Left ventricle myocardium inferior (tissue), 1 donor: ENCODE measurements around the gene KIAA0040. TPM values are rescaled to one million over a fixed set of nuclear protein-coding genes. Genes with fewer than 3 reads are reported as not detected.

Experiments
- DNase-seq: peaks from one replicate; pipeline ENCODE4 v3.0.0-alpha.2; 2020
- H3K27ac ChIP-seq: fragments of 200-600 bp; replicated peaks from 2 replicates; pipeline ENCODE4 v1.8.0; 2021
- H3K27me3 ChIP-seq: fragments of 200-600 bp; 2 replicates; pipeline ENCODE4 v1.8.0; 2021; ENCODE audit warnings: low read depth
- H3K36me3 ChIP-seq: fragments of 200-600 bp; 2 replicates; pipeline ENCODE4 v1.8.0; 2021
- H3K4me1 ChIP-seq: fragments of 200-600 bp; 2 replicates; pipeline ENCODE4 v1.8.0; 2021
- H3K4me3 ChIP-seq: fragments of 200-600 bp; 2 replicates; pipeline ENCODE4 v1.8.0; 2021; ENCODE audit warnings: mild to moderate bottlenecking, moderate library complexity
- H3K9me3 ChIP-seq: fragments of 200-600 bp; replicated peaks from 2 replicates; pipeline ENCODE4 v1.8.0; 2021
- intact Hi-C: fragments of 100-400 bp; cut with micrococcal nuclease; formaldehyde crosslinking; loops from one replicate; pipeline ENCODE4 v1.11.0; 2022
- total RNA-seq: library from RNA; stranded (reverse); fragmentation: NEBNext Ultra II Directional; extraction: Animal tissue kit (Norgen Biotek cat#: 25700); gene quantifications from one replicate; pipeline ENCODE4 v1.2.1, GENCODE V29; 2021
- TF ChIP-seq, protein P1 (sequence below): fragments of 200-600 bp; IDR thresholded peaks from 2 replicates; pipeline ENCODE4 v1.8.0; 2021; ENCODE audit warnings: antibody characterized with exemption, mild to moderate bottlenecking, borderline replicate concordance
- donor health status: DM: no; HTN: yes; CAD: no; lungs with severe emphysema.

Gene KIAA0040
- total RNA-seq, 1 donor from 2014 or later, result 12.8 TPM

DNA sequence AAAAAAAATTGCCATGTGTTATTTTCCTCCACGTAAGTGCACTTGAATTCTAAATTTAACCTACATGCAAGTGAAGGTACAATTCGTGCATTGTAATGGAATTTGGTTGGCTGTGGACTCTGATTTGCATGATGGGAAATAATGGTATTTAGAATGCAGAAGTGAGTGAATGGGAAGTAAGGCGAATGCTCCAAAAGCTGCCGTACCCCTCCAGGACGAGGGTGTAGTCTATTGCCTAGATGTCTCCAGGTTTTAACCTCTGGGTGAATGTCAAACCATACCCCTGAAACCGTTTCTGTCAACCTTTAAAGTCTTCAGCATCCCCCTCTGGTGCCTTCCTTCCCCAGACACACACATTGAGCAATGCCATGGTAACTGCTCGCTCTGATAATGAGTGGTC is 44.5 kb downstream of the KIAA0040 start:
- H3K36me3 ChIP-seq, result no peaks in the 10 kb centered on the region
- no peak overlapping the region for H3K4me3 ChIP-seq
- no peaks in the 10 kb centered on the region for H3K9me3 ChIP-seq
- DNase-seq, result no peak
- H3K27me3 ChIP-seq, result peaks cover 9% of the 10 kb centered on the region
- H3K27ac ChIP-seq, result no peak overlapping the region
- intact Hi-C loops, result no loop called here
- H3K4me1 ChIP-seq, result peaks cover 15% of the 10 kb centered on the region
- TF ChIP-seq, protein P1, sequence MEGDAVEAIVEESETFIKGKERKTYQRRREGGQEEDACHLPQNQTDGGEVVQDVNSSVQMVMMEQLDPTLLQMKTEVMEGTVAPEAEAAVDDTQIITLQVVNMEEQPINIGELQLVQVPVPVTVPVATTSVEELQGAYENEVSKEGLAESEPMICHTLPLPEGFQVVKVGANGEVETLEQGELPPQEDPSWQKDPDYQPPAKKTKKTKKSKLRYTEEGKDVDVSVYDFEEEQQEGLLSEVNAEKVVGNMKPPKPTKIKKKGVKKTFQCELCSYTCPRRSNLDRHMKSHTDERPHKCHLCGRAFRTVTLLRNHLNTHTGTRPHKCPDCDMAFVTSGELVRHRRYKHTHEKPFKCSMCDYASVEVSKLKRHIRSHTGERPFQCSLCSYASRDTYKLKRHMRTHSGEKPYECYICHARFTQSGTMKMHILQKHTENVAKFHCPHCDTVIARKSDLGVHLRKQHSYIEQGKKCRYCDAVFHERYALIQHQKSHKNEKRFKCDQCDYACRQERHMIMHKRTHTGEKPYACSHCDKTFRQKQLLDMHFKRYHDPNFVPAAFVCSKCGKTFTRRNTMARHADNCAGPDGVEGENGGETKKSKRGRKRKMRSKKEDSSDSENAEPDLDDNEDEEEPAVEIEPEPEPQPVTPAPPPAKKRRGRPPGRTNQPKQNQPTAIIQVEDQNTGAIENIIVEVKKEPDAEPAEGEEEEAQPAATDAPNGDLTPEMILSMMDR, result no peak

DNA sequence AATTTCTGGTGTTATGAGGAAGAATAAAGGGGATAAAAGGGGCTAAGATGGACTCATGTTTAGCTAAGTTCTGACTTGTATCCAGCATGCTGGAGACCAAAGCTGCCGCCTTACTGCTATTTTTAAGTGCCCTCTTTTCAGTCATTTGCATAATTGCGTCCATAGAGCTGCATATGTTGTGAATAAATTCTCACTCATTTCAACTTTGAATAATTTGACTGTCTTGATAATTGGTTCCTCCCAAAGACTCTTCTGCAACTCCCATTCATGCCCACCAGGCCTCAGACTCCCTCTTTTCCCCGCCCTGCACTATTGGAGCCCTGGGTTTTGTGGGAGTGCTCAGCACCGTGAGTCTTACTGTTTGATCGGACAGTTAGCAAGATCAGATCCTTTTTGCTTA is 45.0 kb downstream of the KIAA0040 start:
- no peaks in the 10 kb centered on the region for H3K36me3 ChIP-seq
- TF ChIP-seq, protein P1, result no peak
- no peaks in the 10 kb centered on the region for H3K9me3 ChIP-seq
- H3K27ac ChIP-seq, result no peak overlapping the region
- intact Hi-C loops, result no loop called here
- peaks cover 9% of the 10 kb centered on the region for H3K27me3 ChIP-seq
- DNase-seq, result no peak
- peaks cover 15% of the 10 kb centered on the region for H3K4me1 ChIP-seq
- H3K4me3 ChIP-seq, result no peak overlapping the region

DNA sequence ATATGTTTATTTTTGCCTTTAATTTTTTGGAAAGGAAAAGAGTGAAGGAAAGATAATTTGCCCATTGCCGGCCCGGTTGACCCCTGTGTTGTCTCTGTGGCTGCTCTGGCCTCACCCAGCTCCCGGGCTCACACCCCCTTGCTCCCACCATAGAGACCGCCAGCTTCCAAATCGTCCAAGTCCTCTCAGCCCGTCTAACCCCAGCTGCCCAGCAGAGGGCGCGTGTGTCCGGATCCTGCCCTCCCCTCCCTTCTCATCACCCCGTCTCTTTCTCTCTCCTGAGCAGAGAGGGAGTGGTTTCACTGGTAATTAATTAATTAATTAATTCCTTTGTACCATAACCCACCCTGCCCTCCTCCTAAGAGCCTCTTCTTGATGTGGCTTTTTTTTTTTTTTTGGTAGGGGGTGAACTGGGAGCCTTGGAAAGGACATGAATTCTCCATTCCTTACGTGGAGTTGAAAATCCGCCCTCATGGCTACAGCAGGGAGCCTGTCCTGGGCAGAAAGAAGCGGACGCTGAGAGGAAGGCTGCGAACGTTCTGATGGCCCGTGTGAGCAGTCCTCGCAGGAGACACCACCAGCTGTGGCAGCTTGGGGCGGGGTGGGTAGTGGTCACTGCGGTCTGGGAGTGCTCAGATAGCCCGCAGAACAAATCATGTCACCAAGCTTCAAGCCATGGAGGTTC is 45.9 kb downstream of the KIAA0040 start:
- TF ChIP-seq, protein P1, result peak; percentile 84
- H3K4me3 ChIP-seq, result no peak overlapping the region
- H3K27me3 ChIP-seq, result peaks cover 7% of the 10 kb centered on the region
- intact Hi-C loops, result no loop called here
- H3K27ac ChIP-seq, result no peak overlapping the region
- H3K9me3 ChIP-seq, result no peaks in the 10 kb centered on the region
- H3K36me3 ChIP-seq, result no peaks in the 10 kb centered on the region
- H3K4me1 ChIP-seq, result peaks cover 15% of the 10 kb centered on the region
- DNase-seq, result peak; percentile 67

DNA sequence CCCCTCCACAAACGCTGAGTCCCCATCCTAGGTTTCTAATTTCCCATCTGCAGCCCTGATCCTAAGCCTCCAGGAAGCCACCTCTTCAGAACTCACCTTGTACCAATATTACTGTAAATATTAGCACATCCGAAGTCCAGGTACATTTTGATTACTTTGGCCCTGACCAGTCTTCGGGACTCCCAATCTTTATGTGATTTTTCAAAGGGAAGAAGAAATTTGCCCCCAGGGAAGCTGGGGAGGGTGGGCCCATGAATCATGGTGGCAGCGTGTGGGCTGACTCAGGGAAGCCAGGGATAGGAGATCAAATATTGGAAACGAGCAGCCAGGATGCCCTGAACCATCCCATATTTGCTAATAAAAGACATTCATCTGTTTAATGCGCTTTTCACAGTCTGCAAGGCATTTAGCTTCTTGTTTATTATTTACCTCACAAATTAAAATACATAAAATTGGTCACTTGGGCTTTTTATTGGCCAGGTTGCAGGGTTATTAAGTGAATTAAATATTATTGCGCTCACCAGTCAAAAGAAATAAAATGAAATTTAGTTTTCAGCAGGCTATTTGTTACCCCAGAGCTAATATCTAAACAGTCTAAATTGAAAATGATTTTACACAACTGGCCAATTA is 46.6 kb downstream of the KIAA0040 start:
- H3K4me1 ChIP-seq, result peaks cover 15% of the 10 kb centered on the region
- intact Hi-C loops, result no loop called here
- DNase-seq, result no peak
- H3K4me3 ChIP-seq, result no peak overlapping the region
- H3K27ac ChIP-seq, result no peak overlapping the region
- H3K27me3 ChIP-seq, result peaks cover under 1% of the 10 kb centered on the region
- no peaks in the 10 kb centered on the region for H3K9me3 ChIP-seq
- H3K36me3 ChIP-seq, result no peaks in the 10 kb centered on the region
- TF ChIP-seq, protein P1, result no peak

DNA sequence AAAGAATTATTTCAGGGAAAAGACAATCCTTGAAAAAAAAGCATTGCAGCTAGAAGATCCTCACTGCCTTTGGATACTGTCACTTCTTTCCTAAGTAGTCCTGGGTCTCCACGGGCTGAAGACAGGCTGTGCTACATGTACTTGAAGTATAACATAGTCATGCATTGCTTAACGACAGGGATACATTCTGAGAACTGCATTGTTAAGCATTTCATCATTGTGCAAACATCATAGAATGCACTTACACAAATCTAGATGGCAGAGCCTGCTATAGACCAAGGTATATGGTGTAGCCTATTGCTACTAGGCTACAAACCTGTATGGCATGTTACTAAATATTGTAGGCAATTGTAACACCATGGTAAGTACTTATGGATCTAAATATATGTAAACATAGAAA is 54.0 kb downstream of the KIAA0040 start:
- peaks cover 5% of the 10 kb centered on the region for H3K4me1 ChIP-seq
- DNase-seq, result no peak
- no peaks in the 10 kb centered on the region for H3K27me3 ChIP-seq
- no peaks in the 10 kb centered on the region for H3K9me3 ChIP-seq
- H3K27ac ChIP-seq, result no peak overlapping the region
- TF ChIP-seq, protein P1, result no peak
- intact Hi-C loops, result no loop called here
- H3K36me3 ChIP-seq, result no peaks in the 10 kb centered on the region
- no peak overlapping the region for H3K4me3 ChIP-seq
